GM18861 (cell line): ENCODE results near the gene TMCC3.
"Not testable (repeated sequence)": the region's sequence is repeated elsewhere in the genome, so short reads cannot be mapped to it uniquely, and the experiment has no call there.

Source experiments
- ATAC-seq: cut with Tn5 transposase; IDR thresholded peaks from one replicate; pipeline ENCODE4 v1.9.1; 2021; ENCODE audit not compliant: unreplicated experiment

The TMCC3 gene

DNA sequence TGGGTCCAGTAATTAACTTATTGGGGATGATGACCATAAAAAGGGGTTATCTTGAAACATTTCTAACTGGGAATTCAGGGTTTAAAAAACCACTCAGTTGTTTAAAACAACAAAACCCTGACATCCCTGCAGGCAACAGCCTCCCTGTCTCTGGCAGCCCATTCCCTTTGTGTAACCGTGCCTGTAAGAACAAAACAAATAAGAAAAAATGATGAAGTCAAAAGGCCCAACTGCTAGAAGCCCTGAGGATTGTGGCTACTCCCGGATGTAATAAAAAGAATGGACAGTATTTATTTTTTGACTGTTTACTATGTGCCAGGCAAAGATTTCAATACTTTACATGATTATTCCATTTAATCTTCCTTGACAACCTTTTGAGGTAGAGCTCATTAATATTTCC is 75.3 kb downstream of the TMCC3 start:
- no peak for ATAC-seq

GRCh38 chr12:94571556-94571955 is 78.8 kb downstream of the TMCC3 start:
- no peak for ATAC-seq

- no peak for ATAC-seq
Measured at GRCh38 chr12:94570161-94570560, 80.2 kb downstream of the TMCC3 start.

DNA sequence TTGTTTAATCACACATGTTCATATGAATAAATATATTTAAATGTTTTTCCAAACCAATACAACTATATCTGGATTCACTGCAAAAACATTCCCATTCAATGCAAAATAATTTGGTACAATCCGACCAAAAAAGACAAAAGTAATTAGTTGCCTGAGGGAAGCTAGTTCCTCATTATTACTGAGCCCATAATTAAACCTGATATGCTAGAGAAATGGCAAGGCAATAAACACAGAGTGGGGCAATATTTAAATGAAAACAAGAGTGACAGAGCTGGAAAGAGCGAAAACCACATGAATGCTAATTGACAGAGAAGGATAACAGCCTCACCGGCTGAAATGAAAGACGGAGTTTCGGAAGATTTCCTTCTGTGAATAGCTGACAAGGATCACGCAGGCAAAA is 82.6 kb downstream of the TMCC3 start:
- no peak for ATAC-seq

GRCh38 chr12:94566345-94566744 is 84.0 kb downstream of the TMCC3 start:
- no peak for ATAC-seq

DNA sequence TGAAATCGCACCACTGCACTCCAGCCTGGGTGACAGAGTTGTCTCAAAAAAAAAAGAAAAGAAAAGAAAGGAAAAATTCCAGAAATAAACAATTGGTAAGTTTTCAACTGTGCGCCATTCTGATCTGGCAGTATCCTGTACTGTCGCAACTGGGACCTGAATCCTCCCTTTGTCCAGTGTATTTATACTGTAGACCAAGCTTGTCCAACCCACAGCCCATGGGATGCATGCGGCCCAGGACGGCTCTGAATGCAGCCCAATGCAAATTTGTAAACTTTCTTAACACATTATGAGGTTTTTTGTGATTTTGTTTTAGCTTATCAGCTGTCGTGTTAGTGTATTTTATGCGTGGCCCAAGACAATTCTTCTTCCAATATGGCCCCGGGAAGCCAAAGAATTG is 84.7 kb downstream of the TMCC3 start:
- no peak for ATAC-seq

DNA sequence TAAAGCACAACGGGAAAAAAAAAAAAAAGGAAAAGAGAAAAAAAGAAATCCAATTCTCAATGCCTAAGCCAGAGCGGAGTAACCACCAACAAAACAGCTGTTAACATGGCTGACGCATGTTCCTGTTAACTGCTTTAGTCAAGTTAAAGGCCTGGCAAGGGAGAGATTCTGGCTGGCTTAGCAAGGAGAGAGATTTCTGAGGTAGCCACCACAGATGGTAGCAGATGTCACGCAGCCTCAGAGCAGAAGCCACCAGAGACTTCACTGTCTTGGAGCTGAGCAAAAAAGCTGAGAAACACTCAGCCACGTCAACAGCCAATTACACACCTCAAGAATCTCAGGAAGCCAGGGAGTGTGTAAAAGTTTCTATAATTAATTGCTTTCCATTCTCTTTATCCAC is 87.1 kb downstream of the TMCC3 start:
- no peak for ATAC-seq

- peak; percentile 80 for ATAC-seq
Measured at GRCh38 chr12:94561943-94562411, 88.4 kb downstream of the TMCC3 start.

DNA sequence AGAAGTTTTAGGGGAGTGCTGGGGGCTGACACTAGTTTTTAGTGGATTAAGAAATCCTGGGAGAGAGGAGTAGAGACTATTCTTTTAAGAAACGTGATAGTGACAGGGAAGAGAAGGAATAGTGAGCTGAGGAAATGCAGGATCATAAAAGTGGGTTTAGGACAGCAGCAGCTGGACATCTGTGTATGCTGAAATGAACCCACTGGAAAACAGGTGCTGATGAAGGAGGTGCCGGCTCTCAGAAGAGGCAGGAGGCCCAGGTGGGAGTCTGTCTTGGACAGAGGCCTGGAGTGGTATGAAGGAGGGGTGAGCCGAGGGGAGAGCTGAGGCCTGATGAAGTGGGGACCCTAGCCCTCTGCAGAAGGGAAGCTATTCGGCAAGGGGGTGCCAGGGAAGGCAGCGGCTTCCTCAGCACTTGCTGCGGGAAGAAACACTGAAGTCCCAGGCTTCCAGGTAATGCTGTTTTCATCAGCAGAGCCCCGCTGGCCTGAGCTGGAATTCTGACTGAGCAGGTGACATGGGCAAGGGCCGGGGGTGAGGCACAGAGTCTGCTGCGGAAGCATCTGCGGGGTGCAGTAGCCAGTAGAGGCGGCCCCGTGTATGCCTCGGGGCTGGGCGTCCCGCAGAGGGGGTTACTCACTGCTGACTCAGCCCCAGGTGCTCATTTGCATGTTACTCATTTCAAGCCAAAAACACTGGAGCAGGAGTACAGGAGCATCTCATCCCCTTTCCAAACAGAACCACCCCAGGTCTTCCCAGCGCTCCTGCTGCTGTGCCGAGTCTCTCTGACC is 89.7 kb downstream of the TMCC3 start:
- peak; percentile 52 for ATAC-seq

- no peak for ATAC-seq
Measured at GRCh38 chr12:94558612-94559011, 91.7 kb downstream of the TMCC3 start.

GRCh38 chr12:94557746-94558295 is 92.5 kb downstream of the TMCC3 start:
- ATAC-seq, result no peak

GRCh38 chr12:94555687-94556086 is 94.7 kb downstream of the TMCC3 start:
- no peak for ATAC-seq

- ATAC-seq, result no peak
Measured at GRCh38 chr12:94553875-94554274, 96.5 kb downstream of the TMCC3 start.

DNA sequence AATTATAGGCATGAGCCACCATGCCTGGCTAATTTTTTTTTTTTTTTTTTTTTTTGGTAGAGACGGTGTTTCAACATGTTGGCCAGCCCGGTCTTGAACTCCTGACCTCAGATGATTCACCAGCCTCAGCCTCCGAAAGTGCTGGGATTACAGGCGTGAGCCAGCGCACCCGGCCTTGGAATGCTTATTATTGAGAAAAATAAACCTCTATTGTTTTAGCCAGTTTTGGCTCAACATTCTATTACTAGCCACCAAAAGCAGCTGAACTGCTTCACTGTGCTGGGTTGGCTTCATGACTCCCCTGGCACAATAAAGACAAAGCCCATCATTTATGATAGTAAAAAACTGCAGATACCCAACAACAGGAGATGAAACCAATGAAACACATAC is 97.2 kb downstream of the TMCC3 start:
- ATAC-seq, result no peak

- no peak for ATAC-seq
Measured at GRCh38 chr12:94551810-94552209, 98.5 kb downstream of the TMCC3 start.

DNA sequence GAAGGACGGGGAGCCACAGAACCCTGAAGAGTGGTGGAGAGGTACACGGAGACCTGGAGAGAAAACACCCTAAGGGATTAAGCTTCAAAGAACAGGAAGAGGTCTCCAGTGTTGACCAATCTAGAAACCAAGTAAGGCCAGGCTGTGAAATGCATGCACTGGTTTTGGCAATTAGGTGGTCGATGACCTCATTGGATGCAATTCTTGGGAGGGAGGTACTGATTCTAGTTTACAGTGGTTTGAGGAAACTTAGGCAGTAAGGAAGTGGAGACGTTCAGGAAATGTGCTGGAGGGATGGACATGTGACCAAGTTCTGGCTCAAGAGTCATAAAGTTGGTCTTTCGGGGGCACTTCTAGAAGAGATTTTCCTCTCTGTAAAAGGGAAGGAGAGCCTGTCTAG is 99.4 kb downstream of the TMCC3 start:
- ATAC-seq, result no peak

DNA sequence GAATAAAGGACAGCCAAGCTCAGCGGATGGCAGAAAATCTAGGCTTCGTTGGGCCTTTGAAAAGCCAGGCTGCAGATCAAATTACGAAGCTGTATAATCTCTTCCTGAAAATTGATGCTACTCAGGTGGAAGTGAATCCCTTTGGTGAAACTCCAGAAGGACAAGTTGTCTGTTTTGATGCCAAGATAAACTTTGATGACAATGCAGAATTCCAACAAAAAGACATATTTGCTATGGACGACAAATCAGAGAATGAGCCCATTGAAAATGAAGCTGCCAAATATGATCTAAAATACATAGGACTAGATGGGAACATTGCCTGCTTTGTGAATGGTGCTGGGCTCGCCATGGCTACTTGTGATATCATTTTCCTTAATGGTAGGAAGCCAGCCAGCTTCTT is 101.5 kb downstream of the TMCC3 start:
- not testable (repeated sequence) for ATAC-seq

DNA sequence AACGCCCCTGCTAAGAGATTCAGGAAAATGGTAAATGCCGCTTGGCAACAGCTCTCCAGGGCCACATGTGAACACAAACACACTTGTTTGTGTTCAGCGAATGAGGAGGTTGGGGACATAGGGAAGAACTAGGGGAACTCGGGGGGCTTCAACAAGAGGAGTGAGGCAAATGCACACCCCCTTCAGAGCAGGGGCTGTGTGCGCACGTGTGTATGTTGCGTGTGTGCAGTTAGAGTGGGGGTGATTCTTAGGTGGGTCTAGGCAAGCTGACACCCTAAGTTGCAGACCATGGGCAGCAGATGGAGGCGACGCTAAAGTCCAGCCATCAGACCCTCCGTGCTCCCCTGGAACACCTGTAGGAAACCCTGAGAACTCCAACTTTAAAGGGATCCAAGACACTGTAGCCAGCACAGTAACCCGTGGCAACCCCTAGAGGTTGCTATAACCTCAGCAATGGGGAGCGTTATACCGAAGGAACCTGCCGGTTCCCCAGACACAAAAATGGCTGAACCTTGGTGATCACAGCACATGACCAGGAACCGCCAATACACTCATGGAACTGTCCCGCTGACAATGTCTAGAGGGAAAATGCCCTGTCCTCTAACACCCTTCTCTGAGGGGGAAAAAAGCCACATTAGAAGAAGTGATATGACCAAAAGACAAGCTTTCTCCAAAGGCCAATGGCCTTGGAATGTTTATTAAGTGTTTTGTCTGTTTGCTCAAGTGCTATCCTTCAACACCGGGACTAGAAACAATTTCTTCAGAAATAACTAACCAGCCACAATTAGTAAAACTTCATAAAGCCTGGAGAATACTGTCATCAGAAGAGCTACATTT is 104.2 kb downstream of the TMCC3 start:
- peak; percentile 43 for ATAC-seq

DNA sequence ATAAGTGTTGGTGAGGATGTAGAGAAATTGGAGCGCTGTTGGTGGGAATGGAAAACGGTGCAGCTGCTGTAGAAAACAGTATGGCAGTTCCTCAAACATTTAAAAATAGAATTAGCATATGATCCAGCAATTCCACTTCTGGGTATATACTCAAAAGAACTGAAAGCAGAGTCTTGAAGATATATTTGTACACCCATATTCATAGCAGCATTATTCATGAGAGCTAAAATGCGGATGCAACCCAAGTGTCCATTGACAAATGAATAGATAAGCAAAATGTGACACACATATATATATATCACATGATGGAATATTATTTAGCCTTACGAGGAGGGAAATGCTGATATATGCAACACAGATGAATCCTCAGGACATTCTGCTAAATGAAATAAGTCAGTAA is 106.0 kb downstream of the TMCC3 start:
- no peak for ATAC-seq

DNA sequence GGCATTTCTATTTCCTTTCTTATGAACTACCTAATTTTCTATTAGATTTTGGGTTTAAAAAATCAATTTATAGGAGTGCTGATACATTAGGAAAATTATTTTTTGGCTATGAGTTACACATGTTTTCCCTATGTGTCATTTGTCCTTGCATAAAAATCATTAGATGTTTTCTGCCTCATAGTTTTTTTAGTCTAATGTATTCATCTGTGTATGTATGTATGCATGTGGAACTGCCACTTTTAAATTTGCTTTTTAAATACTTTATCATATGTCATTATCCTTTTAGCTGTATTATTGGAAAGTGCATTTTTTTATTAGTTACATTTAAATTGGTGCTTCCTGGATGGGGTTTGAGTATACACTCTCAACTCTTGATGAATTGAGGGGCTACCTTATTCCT is 112.0 kb downstream of the TMCC3 start:
- ATAC-seq, result no peak

DNA sequence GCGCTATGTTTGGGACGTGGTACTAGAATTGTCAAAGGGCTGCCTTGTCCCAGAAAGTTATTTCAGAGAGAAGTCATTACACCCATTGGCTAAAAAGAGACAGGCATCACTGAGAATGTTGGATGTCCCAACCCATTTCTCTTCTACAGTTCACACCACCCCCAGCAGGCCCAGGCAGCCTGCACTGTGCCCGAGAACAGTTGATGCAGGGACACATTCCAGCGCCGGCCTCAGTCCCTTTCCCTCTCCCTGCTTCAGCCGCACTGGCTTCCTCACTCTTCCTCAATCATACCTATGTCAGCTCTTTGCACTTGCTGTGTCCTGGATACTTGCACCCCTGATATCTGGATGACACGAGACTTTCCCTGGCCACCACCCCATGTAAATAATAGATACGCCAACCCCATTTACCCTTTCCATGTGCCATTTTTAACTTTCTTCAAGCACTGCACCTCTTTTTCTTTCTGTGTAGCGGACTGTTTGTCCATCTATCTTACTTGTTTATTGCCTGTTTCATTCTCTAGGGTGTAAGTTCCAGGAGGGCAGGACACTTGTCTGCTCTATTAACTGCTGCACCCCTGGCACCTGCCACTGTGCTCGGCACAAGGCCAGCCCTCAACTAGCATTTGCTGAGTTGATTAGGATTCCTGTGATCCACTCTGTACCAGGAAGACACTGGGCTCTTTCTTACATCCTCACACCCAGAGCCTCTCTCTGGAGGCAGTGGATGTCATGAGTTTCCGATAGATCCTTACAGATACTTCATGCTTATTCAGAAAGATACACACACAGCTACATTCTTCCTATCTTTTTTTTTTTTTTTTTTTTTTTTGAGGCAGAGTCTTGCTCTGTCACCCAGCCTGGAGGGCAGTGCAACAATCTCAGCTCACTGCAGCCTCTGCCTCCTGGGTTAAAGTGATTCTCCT is 114.1 kb downstream of the TMCC3 start:
- ATAC-seq, result no peak
